Measurements from ENCODE around the gene PCBP3.

DNA sequence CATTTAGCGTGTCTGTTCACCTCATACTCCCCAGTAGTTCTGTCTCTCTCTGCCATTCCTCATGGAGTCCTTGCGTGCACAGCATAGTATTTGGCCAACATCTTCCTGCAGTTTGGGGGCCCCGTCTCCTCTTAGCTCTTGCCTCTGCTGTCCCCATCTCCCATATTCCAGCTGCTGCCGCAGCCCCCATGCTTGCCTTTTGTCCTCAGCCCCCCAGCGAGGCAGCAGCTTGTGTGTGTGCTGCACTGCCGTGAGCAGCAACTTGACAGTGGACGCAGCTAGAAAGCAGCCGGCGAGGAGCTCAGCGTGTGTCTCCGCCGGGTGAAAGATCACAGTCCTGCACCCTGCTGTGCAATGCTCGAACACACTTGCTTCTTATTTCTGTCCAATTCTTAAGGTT is 173.8 kb downstream of the PCBP3 start:
- TF ChIP-seq, protein P1, sequence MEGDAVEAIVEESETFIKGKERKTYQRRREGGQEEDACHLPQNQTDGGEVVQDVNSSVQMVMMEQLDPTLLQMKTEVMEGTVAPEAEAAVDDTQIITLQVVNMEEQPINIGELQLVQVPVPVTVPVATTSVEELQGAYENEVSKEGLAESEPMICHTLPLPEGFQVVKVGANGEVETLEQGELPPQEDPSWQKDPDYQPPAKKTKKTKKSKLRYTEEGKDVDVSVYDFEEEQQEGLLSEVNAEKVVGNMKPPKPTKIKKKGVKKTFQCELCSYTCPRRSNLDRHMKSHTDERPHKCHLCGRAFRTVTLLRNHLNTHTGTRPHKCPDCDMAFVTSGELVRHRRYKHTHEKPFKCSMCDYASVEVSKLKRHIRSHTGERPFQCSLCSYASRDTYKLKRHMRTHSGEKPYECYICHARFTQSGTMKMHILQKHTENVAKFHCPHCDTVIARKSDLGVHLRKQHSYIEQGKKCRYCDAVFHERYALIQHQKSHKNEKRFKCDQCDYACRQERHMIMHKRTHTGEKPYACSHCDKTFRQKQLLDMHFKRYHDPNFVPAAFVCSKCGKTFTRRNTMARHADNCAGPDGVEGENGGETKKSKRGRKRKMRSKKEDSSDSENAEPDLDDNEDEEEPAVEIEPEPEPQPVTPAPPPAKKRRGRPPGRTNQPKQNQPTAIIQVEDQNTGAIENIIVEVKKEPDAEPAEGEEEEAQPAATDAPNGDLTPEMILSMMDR (conservative IDR thresholded peaks at IDR 0.05): no peak
- no peak for TF ChIP-seq ZFX (IDR thresholded peaks at IDR 0.05)

Measured in C4-2B (cell line).